ENCODE measurements around the gene DPCD.

DPCD gene

DNA sequence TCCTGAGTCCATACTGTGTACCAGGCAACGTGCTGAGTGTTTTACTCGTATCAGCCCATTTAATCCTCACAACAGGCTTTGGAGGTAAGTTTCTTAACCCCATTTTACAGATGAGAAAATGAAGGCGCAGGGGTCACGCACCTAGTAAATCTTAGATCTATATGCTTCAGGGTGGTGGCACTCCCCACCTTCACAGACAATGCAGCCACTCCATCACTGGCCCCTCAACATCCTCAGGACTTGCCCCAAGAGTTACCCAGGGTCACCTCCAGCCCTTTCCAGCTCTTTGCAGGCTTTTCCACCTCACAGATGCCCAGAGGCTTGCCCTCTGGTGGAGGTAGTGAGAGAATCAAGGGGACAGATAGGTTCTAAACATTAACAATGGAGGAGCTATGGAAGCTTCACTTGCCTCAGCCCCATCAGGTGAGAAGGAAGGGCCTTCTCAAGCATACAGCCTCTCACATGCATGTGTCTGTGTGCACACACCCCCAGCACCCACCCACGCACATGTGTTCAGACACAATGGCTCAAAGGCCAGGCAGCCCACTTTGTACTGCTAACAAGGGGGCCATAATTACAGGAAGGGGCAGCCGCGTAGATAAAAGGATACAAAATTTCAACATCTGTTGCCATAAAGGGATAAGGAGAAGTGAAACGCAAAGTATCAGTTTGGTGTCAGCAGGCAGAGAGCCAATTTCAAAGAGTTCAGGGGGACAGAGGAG, 29.1 kb downstream of the DPCD start:
- Histone ChIP-seq H3K9me3 (no peaks in the 10 kb centered on the region), H3K27ac (no peak overlapping the region), H3K27me3 (no peaks in the 10 kb centered on the region), H3K4me3 (ENCODE audit: low read depth in 1 of 2, low read length in 1 of 2) (no peak overlapping the region), H3K4me1 (ENCODE audit: control insufficient read depth in 1 of 2, insufficient read depth in 1 of 2, low read depth in 1 of 2, low read length in 1 of 2) (no peaks in the 10 kb centered on the region), H3K36me3 (peaks cover 53% of the 10 kb centered on the region)
- TF ChIP-seq, protein P1, sequence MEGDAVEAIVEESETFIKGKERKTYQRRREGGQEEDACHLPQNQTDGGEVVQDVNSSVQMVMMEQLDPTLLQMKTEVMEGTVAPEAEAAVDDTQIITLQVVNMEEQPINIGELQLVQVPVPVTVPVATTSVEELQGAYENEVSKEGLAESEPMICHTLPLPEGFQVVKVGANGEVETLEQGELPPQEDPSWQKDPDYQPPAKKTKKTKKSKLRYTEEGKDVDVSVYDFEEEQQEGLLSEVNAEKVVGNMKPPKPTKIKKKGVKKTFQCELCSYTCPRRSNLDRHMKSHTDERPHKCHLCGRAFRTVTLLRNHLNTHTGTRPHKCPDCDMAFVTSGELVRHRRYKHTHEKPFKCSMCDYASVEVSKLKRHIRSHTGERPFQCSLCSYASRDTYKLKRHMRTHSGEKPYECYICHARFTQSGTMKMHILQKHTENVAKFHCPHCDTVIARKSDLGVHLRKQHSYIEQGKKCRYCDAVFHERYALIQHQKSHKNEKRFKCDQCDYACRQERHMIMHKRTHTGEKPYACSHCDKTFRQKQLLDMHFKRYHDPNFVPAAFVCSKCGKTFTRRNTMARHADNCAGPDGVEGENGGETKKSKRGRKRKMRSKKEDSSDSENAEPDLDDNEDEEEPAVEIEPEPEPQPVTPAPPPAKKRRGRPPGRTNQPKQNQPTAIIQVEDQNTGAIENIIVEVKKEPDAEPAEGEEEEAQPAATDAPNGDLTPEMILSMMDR (IDR thresholded peaks at IDR 0.05): no peak

DNA sequence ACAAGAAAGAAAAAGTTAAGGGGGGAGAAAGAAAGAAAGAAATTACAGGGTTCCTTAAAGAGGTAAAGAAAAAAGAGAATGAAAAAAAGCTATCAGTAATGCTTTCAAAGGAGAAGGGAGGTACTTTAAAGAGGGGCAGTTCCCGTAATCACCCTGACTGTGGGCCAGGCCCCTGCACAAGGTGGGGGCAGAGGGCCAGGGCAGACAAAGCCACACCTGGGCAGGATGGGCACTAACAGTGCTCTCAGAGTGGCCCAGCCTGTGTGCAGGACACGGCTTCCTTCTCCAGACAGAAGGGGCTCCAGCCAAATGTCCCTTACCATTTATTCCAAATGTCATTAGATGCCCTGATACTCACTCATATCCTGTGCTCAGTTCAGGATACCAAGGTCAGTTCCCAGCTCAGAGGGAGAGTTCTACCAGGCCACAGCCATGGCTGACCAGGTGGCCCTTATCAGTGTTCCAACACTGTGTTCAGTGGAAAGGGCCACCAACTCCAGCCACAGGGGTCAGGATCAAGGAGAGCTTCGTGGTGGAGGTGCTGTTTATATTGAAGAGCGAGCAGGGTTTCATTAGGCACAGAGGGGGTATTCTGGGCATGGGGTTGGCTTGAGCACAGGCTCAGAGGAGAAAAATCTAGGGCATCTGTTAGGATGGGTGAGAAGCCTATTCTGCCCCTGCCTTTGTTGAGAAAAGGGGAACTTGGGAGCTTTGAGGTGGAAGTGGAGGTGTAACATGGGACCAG, 29.9 kb downstream of the DPCD start:
- no peak overlapping the region for H3K4me3 ChIP-seq (ENCODE audit: low read depth in 1 of 2, low read length in 1 of 2)
- H3K27ac ChIP-seq: no peak overlapping the region
- no peaks in the 10 kb centered on the region for H3K9me3 ChIP-seq
- peaks cover 48% of the 10 kb centered on the region for H3K36me3 ChIP-seq
- TF ChIP-seq, protein P1 (IDR thresholded peaks at IDR 0.05): no peak
- no peaks in the 10 kb centered on the region for H3K27me3 ChIP-seq
- no peaks in the 10 kb centered on the region for H3K4me1 ChIP-seq (ENCODE audit: control insufficient read depth in 1 of 2, insufficient read depth in 1 of 2, low read depth in 1 of 2, low read length in 1 of 2)

DNA sequence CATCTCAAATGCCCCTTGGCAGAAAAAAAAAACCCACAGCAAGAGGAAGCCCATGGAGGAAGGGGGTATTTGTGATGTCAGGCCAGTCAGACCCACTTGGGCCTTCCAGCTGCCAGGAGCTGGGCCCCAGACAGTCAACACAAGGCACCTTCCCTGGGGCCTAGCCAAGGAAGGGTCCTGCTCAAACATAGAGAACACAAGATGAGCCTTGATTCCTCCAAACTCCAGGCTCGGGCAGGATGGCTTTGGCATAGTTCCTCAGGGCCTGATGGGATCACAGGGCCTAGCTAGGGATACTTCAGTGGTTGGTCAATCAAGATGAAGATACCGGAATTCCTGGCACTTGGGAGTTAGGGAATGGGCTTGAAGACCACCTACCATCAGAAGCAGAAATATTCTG, 30.8 kb downstream of the DPCD start:
- no peak overlapping the region for H3K27ac ChIP-seq
- peaks cover 48% of the 10 kb centered on the region for H3K36me3 ChIP-seq
- TF ChIP-seq, protein P1 (IDR thresholded peaks at IDR 0.05): no peak

DNA sequence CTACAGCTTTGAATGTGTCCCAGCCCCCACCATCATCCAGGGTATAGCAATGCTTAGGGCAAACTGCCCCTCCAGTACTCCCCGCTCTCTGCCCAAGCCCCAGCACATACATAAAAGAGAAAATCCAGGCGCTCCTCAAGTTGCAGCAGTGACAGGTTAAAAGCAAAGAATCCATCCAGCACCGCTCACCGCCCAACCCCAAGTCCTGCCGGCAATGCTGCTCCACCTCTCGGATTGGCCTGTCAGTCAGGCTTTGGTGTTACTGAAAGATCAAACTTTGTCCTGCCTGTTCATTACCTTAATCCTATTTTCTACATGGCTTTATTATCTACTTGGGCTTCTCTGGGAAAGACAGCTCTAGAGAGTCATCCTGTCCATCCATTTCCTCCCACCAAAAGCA, 31.9 kb downstream of the DPCD start:
- TF ChIP-seq, protein P1 (IDR thresholded peaks at IDR 0.05): no peak
- H3K36me3 ChIP-seq: peaks cover 49% of the 10 kb centered on the region

More for the DNA sequence above, 30.8 kb downstream of the DPCD start:
- peaks cover 4% of the 10 kb centered on the region in 2 experiments for H3K4me1 ChIP-seq (ENCODE audit: control insufficient read depth in 1 of 2, insufficient read depth in 1 of 2, low read depth in 1 of 2, low read length in 1 of 2)
- H3K9me3 ChIP-seq: no peaks in the 10 kb centered on the region
- no peaks in the 10 kb centered on the region for H3K27me3 ChIP-seq
- H3K4me3 ChIP-seq (ENCODE audit: low read depth in 1 of 2, low read length in 1 of 2): no peak overlapping the region

DNA sequence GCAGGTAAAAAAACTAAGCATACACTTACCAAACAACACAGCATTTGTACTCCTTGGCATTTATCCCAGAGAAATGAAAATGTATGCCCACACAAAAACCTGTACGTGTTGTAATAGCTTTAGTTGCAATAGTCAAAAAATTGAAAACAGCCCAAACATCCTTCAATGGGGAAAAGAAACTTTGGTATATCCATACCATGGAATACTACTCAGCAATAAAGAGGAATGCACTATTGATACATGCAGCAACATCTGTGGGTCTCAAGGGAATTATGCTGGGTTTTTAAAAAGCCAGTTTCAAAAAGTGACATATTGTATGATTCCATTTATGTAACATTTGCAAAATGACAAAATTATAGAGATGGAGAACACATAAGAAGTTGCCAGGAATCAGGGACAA, 35.4 kb downstream of the DPCD start:
- peaks cover 33% of the 10 kb centered on the region for H3K36me3 ChIP-seq
- TF ChIP-seq, protein P1 (IDR thresholded peaks at IDR 0.05): no peak
- no peak overlapping the region for H3K4me3 ChIP-seq (ENCODE audit: low read depth in 1 of 2, low read length in 1 of 2)
- peaks cover 12 to 14% of the 10 kb centered on the region in 2 experiments for H3K4me1 ChIP-seq (ENCODE audit: control insufficient read depth in 1 of 2, insufficient read depth in 1 of 2, low read depth in 1 of 2, low read length in 1 of 2)
- no peaks in the 10 kb centered on the region for H3K27me3 ChIP-seq
- no peak overlapping the region for H3K27ac ChIP-seq
- H3K9me3 ChIP-seq: no peaks in the 10 kb centered on the region

More for the DNA sequence above, 31.9 kb downstream of the DPCD start:
- no peaks in the 10 kb centered on the region for H3K27me3 ChIP-seq
- H3K27ac ChIP-seq: no peak overlapping the region
- no peak overlapping the region for H3K4me3 ChIP-seq (ENCODE audit: low read depth in 1 of 2, low read length in 1 of 2)
- peaks cover 12 to 14% of the 10 kb centered on the region in 2 experiments for H3K4me1 ChIP-seq (ENCODE audit: control insufficient read depth in 1 of 2, insufficient read depth in 1 of 2, low read depth in 1 of 2, low read length in 1 of 2)
- no peaks in the 10 kb centered on the region for H3K9me3 ChIP-seq

Measured in neutrophil (primary cell).